Vagina (tissue), 2 donors: ENCODE results near the gene RAB6A.

Experiments used
- POLR2AphosphoS5 ChIP-seq, 2 donors: sonication (generic); formaldehyde crosslinking; IDR thresholded peaks; one replicate each; pipeline ENCODE4 v1.9.0; 2017; ENCODE audit warnings: antibody characterized with exemption in 2 of 2, mild to moderate bottlenecking in 2 of 2, low read depth in 1 of 2; ENCODE audit not compliant: insufficient read depth in 1 of 2
- TF ChIP-seq, protein P1 (sequence below), 3 experiments: fragments of 450-650 bp in 2 of 3; fragments of 200-600 bp in 1 of 3; sonication (generic) in 1 of 3; IDR thresholded peaks; one replicate each; pipeline ENCODE4 v1.5.1; 2017 to 2019; ENCODE audit warnings: antibody characterized with exemption in 3 of 3, mild to moderate bottlenecking in 2 of 3, moderate library complexity in 2 of 3

DNA sequence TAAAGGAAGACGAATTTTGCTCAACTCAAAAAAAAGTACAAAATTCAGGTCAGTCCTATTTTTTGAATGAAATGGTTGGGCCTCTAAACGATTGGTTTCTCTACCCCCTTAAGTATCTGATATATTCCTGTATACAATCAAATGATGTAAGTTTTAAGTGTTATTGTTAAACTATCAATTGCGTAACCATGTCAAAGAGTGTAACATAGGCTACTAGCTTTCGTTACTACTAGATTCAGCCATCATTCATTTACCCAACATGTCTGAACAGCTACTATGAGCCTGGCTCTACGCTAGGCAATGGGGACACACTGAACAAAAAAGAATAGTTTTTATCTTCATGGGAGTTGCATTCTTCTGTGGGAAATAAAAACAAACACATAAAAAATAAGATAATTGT lies 3.3 kb downstream of the RAB6A start:
- TF ChIP-seq, protein P1, sequence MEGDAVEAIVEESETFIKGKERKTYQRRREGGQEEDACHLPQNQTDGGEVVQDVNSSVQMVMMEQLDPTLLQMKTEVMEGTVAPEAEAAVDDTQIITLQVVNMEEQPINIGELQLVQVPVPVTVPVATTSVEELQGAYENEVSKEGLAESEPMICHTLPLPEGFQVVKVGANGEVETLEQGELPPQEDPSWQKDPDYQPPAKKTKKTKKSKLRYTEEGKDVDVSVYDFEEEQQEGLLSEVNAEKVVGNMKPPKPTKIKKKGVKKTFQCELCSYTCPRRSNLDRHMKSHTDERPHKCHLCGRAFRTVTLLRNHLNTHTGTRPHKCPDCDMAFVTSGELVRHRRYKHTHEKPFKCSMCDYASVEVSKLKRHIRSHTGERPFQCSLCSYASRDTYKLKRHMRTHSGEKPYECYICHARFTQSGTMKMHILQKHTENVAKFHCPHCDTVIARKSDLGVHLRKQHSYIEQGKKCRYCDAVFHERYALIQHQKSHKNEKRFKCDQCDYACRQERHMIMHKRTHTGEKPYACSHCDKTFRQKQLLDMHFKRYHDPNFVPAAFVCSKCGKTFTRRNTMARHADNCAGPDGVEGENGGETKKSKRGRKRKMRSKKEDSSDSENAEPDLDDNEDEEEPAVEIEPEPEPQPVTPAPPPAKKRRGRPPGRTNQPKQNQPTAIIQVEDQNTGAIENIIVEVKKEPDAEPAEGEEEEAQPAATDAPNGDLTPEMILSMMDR (IDR thresholded peaks at IDR 0.05) = no peak
- TF ChIP-seq POLR2AphosphoS5 (IDR thresholded peaks at IDR 0.05; ENCODE audit: insufficient read depth in 1 of 2, low read depth in 1 of 2) = no peak
